Right lobe of liver (tissue), 6 donors: Measurements from ENCODE around the gene ESYT1. TPM values are rescaled to one million over a fixed set of nuclear protein-coding genes. Genes with fewer than 3 reads are reported as not detected.

Source experiments
- ATAC-seq, 4 donors: fragments of 200-7000 bp; cut with Tn5 transposase; one replicate each; pipeline ENCODE4 v1.9.1; 2020; ENCODE audit warnings: mild to moderate bottlenecking in 4 of 4, moderate library complexity in 4 of 4
- DNase-seq, 3 donors: peaks; one replicate each; pipeline ENCODE4 v3.0.0-alpha.2; 2020
- H3K27ac ChIP-seq, 3 donors: fragments of 200-600 bp; one replicate each; pipeline ENCODE4 v1.8.0; 2022
- H3K27me3 ChIP-seq, 2 donors: fragments of 200-600 bp; one replicate each; pipeline ENCODE4 v1.8.0; 2022
- H3K36me3 ChIP-seq, 4 donors: fragments of 200-600 bp; sonication (generic) in 1 of 4; one replicate each; pipeline versions ENCODE4 v1.5.1 to v1.8.0; 2017 to 2022; ENCODE audit warnings: control low read depth in 1 of 4
- H3K4me1 ChIP-seq, 4 donors: fragments of 200-600 bp; sonication (generic) in 1 of 4; one replicate each; pipeline versions ENCODE4 v1.5.1 to v1.8.0; 2017 to 2022; ENCODE audit warnings: control low read depth in 1 of 4
- H3K4me3 ChIP-seq, 3 donors: fragments of 200-600 bp; one replicate each; pipeline ENCODE4 v1.8.0; 2022
- H3K9me3 ChIP-seq, 4 donors: fragments of 200-600 bp; sonication (generic) in 1 of 4; one replicate each; pipeline versions ENCODE4 v1.5.1 to v1.8.0; 2017 to 2022; ENCODE audit warnings: control low read depth in 1 of 4
- CTCF ChIP-seq, 4 donors: fragments of 200-600 bp in 3 of 4; fragments of 450-650 bp in 1 of 4; IDR thresholded peaks; one replicate each; pipeline versions ENCODE4 v1.5.1 to v1.8.0; 2016 to 2022; ENCODE audit warnings: antibody characterized with exemption in 4 of 4, mild to moderate bottlenecking in 2 of 4
- POLR2A ChIP-seq: fragments of 450-650 bp; IDR thresholded peaks from one replicate; pipeline ENCODE4 v1.6.1; 2017; ENCODE audit warnings: antibody characterized with exemption, mild to moderate bottlenecking
- WGBS: methylation state at CpG from one replicate; pipeline ENCODE4 v1.1.6; 2018; ENCODE audit warnings: low coverage, low lambda C conversion rate; ENCODE audit not compliant: insufficient coverage; ENCODE audit errors: missing lambda C conversion rate; 5-methylcytosine and 5-hydroxymethylcytosine counted together
- intact Hi-C, 2 donors: fragments of 100-400 bp; cut with DNase I; formaldehyde crosslinking; loops; one replicate each; pipeline versions ENCODE4 v1.11.2 to v1.14.1; 2022
- total RNA-seq, 6 experiments: library from RNA; depleted of rRNA in 2 of 6; stranded (reverse); fragments of >200 nt in 2 of 6; fragmentation: NEBNext Ultra II Directional in 3 of 6; extraction: Animal tissue kit (Norgen Biotek cat#: 25700) in 3 of 6; gene quantifications; one replicate each; pipeline versions ENCODE4 v1.1.0 to v1.2.4, GENCODE V29; 2016 to 2023
- donor health status: DM: no; HTN: yes; CAD: no.
- donor health status: DM: no; HTN: no; CAD: no.
- donor health status: DM: no; HTN: no; CAD: no.
- donor health status: DM: no; HTN: yes; CAD: no.
- donor health status: DM: no; HTN: yes; CAD: no.

Gene ESYT1
- total RNA-seq, 6 experiments from 2014 or later: 56.5 to 117 (median 70.3) TPM

GRCh38 chr12:56127485-56127887 is 581 bp upstream of the ESYT1 start:
- ATAC-seq (no peak), DNase-seq (no peak)
- Histone ChIP-seq H3K27ac (peak overlapping the region; percentile 56 to 77 (median 70)), H3K9me3 (no peaks in the 10 kb centered on the region), H3K4me1 (peaks cover 0 to 47% (median 12%) of the 10 kb centered on the region in 4 donors), H3K4me3 (peak overlapping the region in 2 of 3 donors; percentile 15 to 29), H3K27me3 (no peaks in the 10 kb centered on the region), H3K36me3 (peaks cover 0 to 20% (median 12%) of the 10 kb centered on the region in 4 donors)
- intact Hi-C loops: loop anchor here in 1 of 2 donors (5.0 kb wide), 1 partner anchor 60 kb away; the partner anchor contains the start of gene SMARCC2
- TF ChIP-seq CTCF (IDR thresholded peaks at IDR 0.05): no peak
- no peak for TF ChIP-seq POLR2A
- WGBS: 0% methylated on average over 7 of the region's 8 CpGs

- ATAC-seq: peak; percentile 2 to 8 (median 4)
- H3K4me3 ChIP-seq: peak overlapping the region; percentile 70 to 95 (median 73)
- peaks cover 0 to 33% (median 20%) of the 10 kb centered on the region in 4 donors for H3K36me3 ChIP-seq
- no peaks in the 10 kb centered on the region for H3K9me3 ChIP-seq
- H3K4me1 ChIP-seq: peaks cover 0 to 34% (median 11%) of the 10 kb centered on the region in 4 donors
- WGBS: 2% methylated on average over 17 of the region's 20 CpGs
- intact Hi-C loops: loop anchor here in 1 of 2 donors (5.0 kb wide), 1 partner anchor 59 kb away; the partner anchor contains the start of gene SMARCC2
- peak overlapping the region; percentile 78 to 86 (median 85) for H3K27ac ChIP-seq
- TF ChIP-seq CTCF (IDR thresholded peaks at IDR 0.05): no peak
- no peak for TF ChIP-seq POLR2A
- H3K27me3 ChIP-seq: no peaks in the 10 kb centered on the region
- peak in 1 of 3 donors; percentile 57 for DNase-seq
Observed at GRCh38 chr12:56128670-56129205, 671 bp downstream of the ESYT1 start.

GRCh38 chr12:56129206-56129941 is 1.3 kb downstream of the ESYT1 start:
- Histone ChIP-seq H3K36me3 (peaks cover 0 to 39% (median 23%) of the 10 kb centered on the region in 4 donors), H3K4me1 (peaks cover 0 to 30% (median 11%) of the 10 kb centered on the region in 4 donors), H3K27ac (peak overlapping the region in 2 of 3 donors; percentile 78 to 85), H3K4me3 (peak overlapping the region; percentile 70 to 95 (median 73)), H3K9me3 (no peaks in the 10 kb centered on the region), H3K27me3 (no peaks in the 10 kb centered on the region)
- intact Hi-C loops: loop anchor here in 1 of 2 donors (5.0 kb wide), 1 partner anchor 58 kb away; the partner anchor contains the start of gene SMARCC2
- DNase-seq: peak; percentile 68 to 75 (median 73)
- ATAC-seq: peak; percentile 20 to 41 (median 38)
- WGBS: 1% methylated on average over 28 of the region's 29 CpGs
- TF ChIP-seq POLR2A (no peak), CTCF (IDR thresholded peaks at IDR 0.05) (no peak)

- no peak for ATAC-seq
- Histone ChIP-seq H3K4me3 (peak overlapping the region; percentile 70 to 95 (median 73)), H3K27ac (peak overlapping the region in 1 of 3 donors; percentile 85), H3K9me3 (no peaks in the 10 kb centered on the region), H3K27me3 (no peaks in the 10 kb centered on the region), H3K4me1 (peaks cover 0 to 30% (median 11%) of the 10 kb centered on the region in 4 donors), H3K36me3 (peaks cover 0 to 45% (median 26%) of the 10 kb centered on the region in 4 donors)
- no peak for DNase-seq
- WGBS: 49% methylated on average over 9 of the region's 22 CpGs
- intact Hi-C loops: loop anchor here (5.0 kb wide), 1 partner anchor 57 kb away; the partner anchor contains the start of gene SMARCC2 (in 2 of the 2)
- TF ChIP-seq POLR2A (no peak), CTCF (IDR thresholded peaks at IDR 0.05) (no peak)
Observed at GRCh38 chr12:56129942-56130495, 2.0 kb downstream of the ESYT1 start.
